ENCODE results near the gene UQCRC1. TPM values are rescaled to one million over a fixed set of nuclear protein-coding genes. Genes with fewer than 3 reads are reported as not detected.

Gene UQCRC1
- total and polyA plus RNA-seq, 2 donors (not counting 1 experiment from before 2014, with no cell fraction given): 99.9 to 132 TPM

- POLR2A ChIA-PET: interaction anchor here (0.6 to 1.2 kb wide), 3 partner anchors 21 to 460 kb away, joined by 3 to 9 read pairs (median 3); partner anchors contain the start of gene QRICH1
- Mint-ChIP-seq H3K4me3 (peak overlapping the region; percentile 89), H3K4me1 (peaks cover 13% of the 10 kb centered on the region), H3K27me3 (no peaks in the 10 kb centered on the region), H3K27ac (no peak overlapping the region), H3K9me3 (ENCODE audit: insufficient read depth) (no peaks in the 10 kb centered on the region)
- Histone ChIP-seq H2AFZ (ENCODE audit: insufficient read depth, low read depth, low read length, poor library complexity, severe bottlenecking) (peak overlapping the region; percentile 95), H3K36me3 (replicated peaks in 1 of 2; ENCODE audit: control extremely low read depth in 1 of 2, control insufficient read depth in 1 of 2, extremely low read depth in 1 of 2, insufficient read depth in 2 of 2, low read length in 1 of 2) (no peaks in the 10 kb centered on the region), H3K9ac (ENCODE audit: low read length) (peak overlapping the region; percentile 80), H3K79me2 (ENCODE audit: control insufficient read depth, insufficient read depth, low read length) (no peaks in the 10 kb centered on the region), H4K20me1 (ENCODE audit: control insufficient read depth, insufficient read depth, low read length, poor library complexity, severe bottlenecking) (no peaks in the 10 kb centered on the region), H3K27me3 (replicated peaks in 1 of 4; ENCODE audit: control extremely low read depth in 1 of 4, control insufficient read depth in 3 of 4, insufficient read depth in 4 of 4, low read length in 3 of 4) (no peaks in the 10 kb centered on the region), H3K9me3 (ENCODE audit: control extremely low read depth in 1 of 3, control insufficient read depth in 2 of 3, insufficient read depth in 1 of 3, low read length in 2 of 3) (no peaks in the 10 kb centered on the region), H3K4me3 (ENCODE audit: control extremely low read depth in 1 of 5, extremely low read depth in 1 of 5, insufficient read depth in 1 of 5, low read depth in 2 of 5, low read length in 4 of 5) (peak overlapping the region; percentile 18 to 84 (median 77)), H3K27ac (ENCODE audit: low read length in 2 of 2) (no peak overlapping the region), H3K4me1 (ENCODE audit: control insufficient read depth in 2 of 2, insufficient read depth in 2 of 2, low read length in 2 of 2) (peaks cover 11 to 17% of the 10 kb centered on the region in 2 donors), H3K4me2 (replicated peaks; ENCODE audit: low read depth, low read length, poor library complexity, severe bottlenecking) (peak overlapping the region; percentile 98)
- CTCF ChIA-PET: interaction anchor here (0.6 to 1.5 kb wide), 7 partner anchors 20 to 234 kb away, joined by 3 to 4 read pairs (median 3); no protein-coding TSS in a partner anchor
- intact Hi-C loops (cut with micrococcal nuclease): loop anchor here (1.0 to 2.0 kb wide), 4 partner anchors 22 to 162 kb away; partner anchors contain the start of gene UQCRC1
- whole genome bisulfite sequencing (ENCODE audit: insufficient coverage): 4% methylated on average over 30 of the region's 30 CpGs
- ATAC-seq (ENCODE audit: low read depth): peak; percentile 16
- DNase-seq: peak; percentile 56
- no peak for TF ChIP-seq EZH2 (IDR thresholded peaks at IDR 0.05; ENCODE audit: borderline replicate concordance, insufficient read depth, low read depth, low read length, poor library complexity, severe bottlenecking)
- no peak for TF ChIP-seq CTCF (IDR thresholded peaks at IDR 0.05)
Measured at GRCh38 chr3:48634661-48635221, 25.3 kb upstream of the UQCRC1 start.

GRCh38 chr3:48633743-48634142 lies 24.3 kb upstream of the UQCRC1 start:
- no peak for DNase-seq
- H3K27me3 ChIP-seq (replicated peaks in 1 of 4; ENCODE audit: control extremely low read depth in 1 of 4, control insufficient read depth in 3 of 4, insufficient read depth in 4 of 4, low read length in 3 of 4): no peaks in the 10 kb centered on the region
- intact Hi-C loops (cut with micrococcal nuclease): loop anchor here (2.0 kb wide), 1 partner anchor 161 kb away; no protein-coding TSS in a partner anchor
- no peaks in the 10 kb centered on the region for H4K20me1 ChIP-seq (ENCODE audit: control insufficient read depth, insufficient read depth, low read length, poor library complexity, severe bottlenecking)
- WGBS (ENCODE audit: insufficient coverage): 100% methylated on average over 1 of the region's 2 CpGs
- no peak overlapping the region for H3K4me3 ChIP-seq (ENCODE audit: control extremely low read depth in 1 of 5, extremely low read depth in 1 of 5, insufficient read depth in 1 of 5, low read depth in 2 of 5, low read length in 4 of 5)
- peaks cover 11 to 17% of the 10 kb centered on the region in 2 donors for H3K4me1 ChIP-seq (ENCODE audit: control insufficient read depth in 2 of 2, insufficient read depth in 2 of 2, low read length in 2 of 2)
- CTCF ChIA-PET: interaction anchor here (0.9 to 1.5 kb wide), 4 partner anchors 21 to 105 kb away, joined by 3 to 4 read pairs (median 3); no protein-coding TSS in a partner anchor
- Mint-ChIP-seq H3K27ac (no peak overlapping the region), H3K9me3 (ENCODE audit: insufficient read depth) (no peaks in the 10 kb centered on the region), H3K4me3 (peak overlapping the region; percentile 39), H3K4me1 (peaks cover 13% of the 10 kb centered on the region), H3K27me3 (no peaks in the 10 kb centered on the region)
- no peaks in the 10 kb centered on the region for H3K36me3 ChIP-seq (replicated peaks in 1 of 2; ENCODE audit: control extremely low read depth in 1 of 2, control insufficient read depth in 1 of 2, extremely low read depth in 1 of 2, insufficient read depth in 2 of 2, low read length in 1 of 2)
- H2AFZ ChIP-seq (ENCODE audit: insufficient read depth, low read depth, low read length, poor library complexity, severe bottlenecking): no peak overlapping the region
- TF ChIP-seq CTCF (IDR thresholded peaks at IDR 0.05) (no peak), EZH2 (IDR thresholded peaks at IDR 0.05; ENCODE audit: borderline replicate concordance, insufficient read depth, low read depth, low read length, poor library complexity, severe bottlenecking) (no peak)
- no peak overlapping the region for H3K27ac ChIP-seq (ENCODE audit: low read length in 2 of 2)
- no peak overlapping the region for H3K9ac ChIP-seq (ENCODE audit: low read length)
- no peak for ATAC-seq (ENCODE audit: low read depth)
- no peak overlapping the region for H3K4me2 ChIP-seq (replicated peaks; ENCODE audit: low read depth, low read length, poor library complexity, severe bottlenecking)
- no peaks in the 10 kb centered on the region for H3K9me3 ChIP-seq (ENCODE audit: control extremely low read depth in 1 of 3, control insufficient read depth in 2 of 3, insufficient read depth in 1 of 3, low read length in 2 of 3)
- no peaks in the 10 kb centered on the region for H3K79me2 ChIP-seq (ENCODE audit: control insufficient read depth, insufficient read depth, low read length)
- POLR2A ChIA-PET: interaction anchor here (0.5 kb wide), 1 partner anchor 159 kb away, joined by 11 read pairs; no protein-coding TSS in a partner anchor
